MM.1S (cell line): Measurements from ENCODE around the gene SH3BP1.

Experiments
- CTCF ChIP-seq: fragments of 300-600 bp; sonication (generic); IDR thresholded peaks from 2 replicates; pipeline ENCODE4 v1.5.1; 2016; ENCODE audit warnings: antibody characterized with exemption, low read length, mixed read lengths
- EZH2 ChIP-seq: fragments of 300-600 bp; sonication (generic); optimal IDR thresholded peaks from 2 replicates; pipeline ENCODE3; 2017; ENCODE audit warnings: low read depth, mild to moderate bottlenecking, antibody characterized with exemption, low read length, mixed read lengths
- EZH2phosphoT487 ChIP-seq: fragments of 300-600 bp; sonication (generic); IDR thresholded peaks from 2 replicates; pipeline ENCODE4 v1.6.1; 2018; ENCODE audit warnings: antibody characterized with exemption, low read length

GRCh38 chr22:37619991-37620390, 19.5 kb upstream of the SH3BP1 start:
- TF ChIP-seq CTCF (no peak), EZH2 (no peak), EZH2phosphoT487 (no peak)
